Endothelial cell (in vitro differentiated cells): ENCODE results near the gene GRM2. TPM values are rescaled to one million over a fixed set of nuclear protein-coding genes. Genes with fewer than 3 reads are reported as not detected.

Experiments used
- DNase-seq: peaks from one replicate; pipeline ENCODE4 v3.0.0; 2021; ENCODE audit warnings: low spot score
- H3K27ac Mint-ChIP-seq: one replicate; pipeline ENCODE4 v1.8.0; 2021; ENCODE audit warnings: mixed read lengths, inconsistent platforms; ENCODE audit not compliant: unreplicated experiment
- H3K27me3 Mint-ChIP-seq: one replicate; pipeline ENCODE4 v1.8.0; 2021; ENCODE audit warnings: mild to moderate bottlenecking, moderate library complexity, mixed read lengths, inconsistent platforms; ENCODE audit not compliant: unreplicated experiment
- H3K36me3 Mint-ChIP-seq: one replicate; pipeline ENCODE4 v1.8.0; 2021; ENCODE audit warnings: mild to moderate bottlenecking, low read depth, mixed read lengths, inconsistent platforms; ENCODE audit not compliant: unreplicated experiment
- H3K4me1 Mint-ChIP-seq: one replicate; pipeline ENCODE4 v1.8.0; 2021; ENCODE audit warnings: mild to moderate bottlenecking, mixed read lengths, inconsistent platforms; ENCODE audit not compliant: unreplicated experiment
- H3K4me3 Mint-ChIP-seq: one replicate; pipeline ENCODE4 v1.8.0; 2021; ENCODE audit warnings: mild to moderate bottlenecking, mixed read lengths, inconsistent platforms; ENCODE audit not compliant: unreplicated experiment
- H3K9me3 Mint-ChIP-seq: one replicate; pipeline ENCODE4 v1.8.0; 2021; ENCODE audit warnings: mixed read lengths, inconsistent platforms; ENCODE audit not compliant: unreplicated experiment
- CTCF ChIP-seq: fragments of 200-600 bp; sonication (generic); IDR thresholded peaks from one replicate; pipeline ENCODE4 v1.5.0; 2021; ENCODE audit warnings: antibody characterized with exemption; ENCODE audit not compliant: unreplicated experiment
- total RNA-seq: library from RNA; stranded (reverse); fragmentation: NEBNext Ultra II Directional; extraction: Animal tissue kit (Norgen Biotek cat#: 25700); gene quantifications from one replicate; pipeline ENCODE4 v1.2.1, GENCODE V29; 2021; ENCODE audit not compliant: unreplicated experiment

Gene GRM2
- total RNA-seq, 1 donor from 2014 or later = 0.97 TPM

- Mint-ChIP-seq H3K9me3 (no peaks in the 10 kb centered on the region), H3K4me3 (no peak overlapping the region), H3K27me3 (peaks cover 7% of the 10 kb centered on the region), H3K27ac (no peak overlapping the region), H3K36me3 (peaks cover 8% of the 10 kb centered on the region), H3K4me1 (peaks cover 6% of the 10 kb centered on the region)
- no peak for TF ChIP-seq CTCF
- no peak for DNase-seq
Measured at GRCh38 chr3:51711352-51712037, 4.6 kb downstream of the GRM2 start.

GRCh38 chr3:51712038-51712420 lies 5.2 kb downstream of the GRM2 start:
- Mint-ChIP-seq H3K4me1 (peaks cover 6% of the 10 kb centered on the region), H3K4me3 (no peak overlapping the region)

GRCh38 chr3:51712511-51712931 lies 5.7 kb downstream of the GRM2 start:
- DNase-seq = no peak
- no peak for TF ChIP-seq CTCF
- Mint-ChIP-seq H3K27me3 (peaks cover 7% of the 10 kb centered on the region), H3K4me3 (no peak overlapping the region), H3K36me3 (peaks cover 8% of the 10 kb centered on the region), H3K4me1 (peaks cover 2% of the 10 kb centered on the region), H3K9me3 (no peaks in the 10 kb centered on the region), H3K27ac (no peak overlapping the region)

More at GRCh38 chr3:51712038-51712420, 5.2 kb downstream of the GRM2 start:
- Mint-ChIP-seq H3K27ac (no peak overlapping the region), H3K9me3 (no peaks in the 10 kb centered on the region), H3K27me3 (peaks cover 7% of the 10 kb centered on the region), H3K36me3 (peaks cover 8% of the 10 kb centered on the region)
- TF ChIP-seq CTCF = no peak
- no peak for DNase-seq

- TF ChIP-seq CTCF = no peak
- no peak for DNase-seq
- Mint-ChIP-seq H3K27ac (no peak overlapping the region), H3K4me1 (no peaks in the 10 kb centered on the region), H3K4me3 (no peak overlapping the region), H3K27me3 (peaks cover 7% of the 10 kb centered on the region), H3K36me3 (peaks cover 8% of the 10 kb centered on the region), H3K9me3 (no peaks in the 10 kb centered on the region)
Measured at GRCh38 chr3:51712963-51713362, 6.1 kb downstream of the GRM2 start.

- Mint-ChIP-seq H3K36me3 (peaks cover 8% of the 10 kb centered on the region), H3K27ac (no peak overlapping the region), H3K9me3 (no peaks in the 10 kb centered on the region), H3K27me3 (peaks cover 6% of the 10 kb centered on the region), H3K4me1 (peaks cover 8% of the 10 kb centered on the region), H3K4me3 (no peak overlapping the region)
- no peak for DNase-seq
- TF ChIP-seq CTCF = no peak
Measured at GRCh38 chr3:51715231-51715976, 8.5 kb downstream of the GRM2 start.
